ENCODE results near the gene RNF144B.

Gene RNF144B

DNA sequence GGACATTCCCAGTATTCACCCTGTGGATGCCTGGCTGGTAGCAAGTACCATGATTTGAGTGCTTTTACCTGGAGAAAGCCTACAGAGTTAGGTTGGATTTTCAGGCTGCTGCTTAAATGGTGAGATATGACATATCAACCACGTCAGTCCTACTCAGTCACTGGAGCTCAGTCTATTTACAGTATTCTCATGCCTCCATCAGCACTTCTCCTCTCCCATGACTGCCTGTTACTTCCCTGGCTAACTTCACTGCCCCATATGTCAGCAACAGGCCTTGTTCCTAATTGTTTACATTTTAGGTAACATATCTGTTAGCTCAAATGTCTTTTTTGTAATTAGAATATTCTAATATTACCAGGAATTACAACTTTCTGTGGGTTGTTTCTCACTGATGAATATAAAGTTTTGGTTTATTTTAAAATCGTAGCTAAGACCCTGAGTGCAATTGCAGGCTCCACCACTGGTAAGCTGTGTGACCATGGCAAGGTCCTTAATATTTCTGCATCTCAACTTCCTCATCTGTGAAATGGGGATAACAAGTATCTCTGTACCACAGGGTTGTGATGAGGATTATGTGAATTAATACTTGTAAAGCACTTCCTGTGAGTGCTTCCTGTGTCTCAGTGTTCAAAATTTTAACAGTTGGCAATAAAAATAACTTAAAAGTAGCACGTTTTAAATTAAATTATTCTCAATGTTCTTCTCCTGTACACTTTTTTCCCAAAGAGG lies 54.3 kb downstream of the RNF144B start:
- Histone ChIP-seq H3K4me3 (ENCODE audit: low read depth in 1 of 2, low read length in 1 of 2) (no peak overlapping the region), H3K27me3 (no peaks in the 10 kb centered on the region), H3K36me3 (peaks cover 22% of the 10 kb centered on the region), H3K9me3 (no peaks in the 10 kb centered on the region), H3K4me1 (ENCODE audit: control insufficient read depth in 1 of 2, insufficient read depth in 1 of 2, low read depth in 1 of 2, low read length in 1 of 2) (peaks cover 11 to 16% of the 10 kb centered on the region in 2 experiments), H3K27ac (peak overlapping the region; percentile 52)
- TF ChIP-seq, protein P1, sequence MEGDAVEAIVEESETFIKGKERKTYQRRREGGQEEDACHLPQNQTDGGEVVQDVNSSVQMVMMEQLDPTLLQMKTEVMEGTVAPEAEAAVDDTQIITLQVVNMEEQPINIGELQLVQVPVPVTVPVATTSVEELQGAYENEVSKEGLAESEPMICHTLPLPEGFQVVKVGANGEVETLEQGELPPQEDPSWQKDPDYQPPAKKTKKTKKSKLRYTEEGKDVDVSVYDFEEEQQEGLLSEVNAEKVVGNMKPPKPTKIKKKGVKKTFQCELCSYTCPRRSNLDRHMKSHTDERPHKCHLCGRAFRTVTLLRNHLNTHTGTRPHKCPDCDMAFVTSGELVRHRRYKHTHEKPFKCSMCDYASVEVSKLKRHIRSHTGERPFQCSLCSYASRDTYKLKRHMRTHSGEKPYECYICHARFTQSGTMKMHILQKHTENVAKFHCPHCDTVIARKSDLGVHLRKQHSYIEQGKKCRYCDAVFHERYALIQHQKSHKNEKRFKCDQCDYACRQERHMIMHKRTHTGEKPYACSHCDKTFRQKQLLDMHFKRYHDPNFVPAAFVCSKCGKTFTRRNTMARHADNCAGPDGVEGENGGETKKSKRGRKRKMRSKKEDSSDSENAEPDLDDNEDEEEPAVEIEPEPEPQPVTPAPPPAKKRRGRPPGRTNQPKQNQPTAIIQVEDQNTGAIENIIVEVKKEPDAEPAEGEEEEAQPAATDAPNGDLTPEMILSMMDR (IDR thresholded peaks at IDR 0.05), result no peak

DNA sequence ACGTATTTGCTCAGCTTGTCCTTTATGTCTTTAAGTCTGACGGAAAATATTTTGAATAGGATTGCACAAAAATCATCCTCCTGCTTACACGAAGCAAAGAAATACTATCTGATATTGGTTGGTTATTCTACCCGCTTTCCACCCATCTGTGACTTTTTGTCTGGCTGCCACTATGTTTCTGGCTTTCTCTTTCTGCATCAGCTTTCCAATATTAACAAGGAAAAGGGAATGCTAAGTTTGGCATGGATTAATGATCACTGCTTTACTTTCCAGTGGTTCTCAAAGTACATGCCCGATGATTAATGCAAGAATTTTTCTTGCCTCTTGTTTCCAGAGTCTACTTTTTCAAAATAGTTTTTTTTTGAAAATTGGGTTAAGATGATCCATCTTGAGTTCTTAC lies 57.0 kb downstream of the RNF144B start:
- H3K27me3 ChIP-seq, result no peaks in the 10 kb centered on the region
- H3K4me1 ChIP-seq (ENCODE audit: control insufficient read depth in 1 of 2, insufficient read depth in 1 of 2, low read depth in 1 of 2, low read length in 1 of 2), result peaks cover 2 to 6% of the 10 kb centered on the region in 2 experiments
- no peak overlapping the region for H3K27ac ChIP-seq
- H3K36me3 ChIP-seq, result peaks cover 22% of the 10 kb centered on the region
- H3K9me3 ChIP-seq, result no peaks in the 10 kb centered on the region
- H3K4me3 ChIP-seq (ENCODE audit: low read depth in 1 of 2, low read length in 1 of 2), result no peak overlapping the region
- TF ChIP-seq, protein P1 (IDR thresholded peaks at IDR 0.05), result no peak

DNA sequence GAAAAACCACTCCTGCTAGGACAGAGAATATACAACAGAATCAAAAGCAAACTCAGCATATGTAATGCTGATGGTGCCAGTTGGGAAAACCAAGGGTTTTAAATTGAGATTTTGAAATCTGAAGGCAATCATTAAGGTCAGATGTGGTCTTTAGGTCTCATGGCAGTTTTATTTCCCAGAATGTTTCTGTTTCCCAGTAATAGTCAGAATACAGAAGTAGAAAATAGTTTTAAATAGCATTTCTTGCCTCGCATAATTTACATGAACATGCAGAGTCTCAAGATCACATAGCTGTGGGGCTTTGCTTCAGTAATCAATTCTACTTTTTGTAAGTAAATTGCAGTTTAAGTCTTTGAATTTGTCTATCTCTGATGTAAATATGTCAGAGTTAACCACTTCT lies 58.1 kb downstream of the RNF144B start:
- Histone ChIP-seq H3K4me3 (ENCODE audit: low read depth in 1 of 2, low read length in 1 of 2) (no peak overlapping the region), H3K4me1 (ENCODE audit: control insufficient read depth in 1 of 2, insufficient read depth in 1 of 2, low read depth in 1 of 2, low read length in 1 of 2) (peaks cover 0 to 2% of the 10 kb centered on the region in 2 experiments), H3K36me3 (peaks cover 22% of the 10 kb centered on the region), H3K27ac (no peak overlapping the region), H3K9me3 (no peaks in the 10 kb centered on the region), H3K27me3 (no peaks in the 10 kb centered on the region)
- TF ChIP-seq, protein P1 (IDR thresholded peaks at IDR 0.05), result no peak

DNA sequence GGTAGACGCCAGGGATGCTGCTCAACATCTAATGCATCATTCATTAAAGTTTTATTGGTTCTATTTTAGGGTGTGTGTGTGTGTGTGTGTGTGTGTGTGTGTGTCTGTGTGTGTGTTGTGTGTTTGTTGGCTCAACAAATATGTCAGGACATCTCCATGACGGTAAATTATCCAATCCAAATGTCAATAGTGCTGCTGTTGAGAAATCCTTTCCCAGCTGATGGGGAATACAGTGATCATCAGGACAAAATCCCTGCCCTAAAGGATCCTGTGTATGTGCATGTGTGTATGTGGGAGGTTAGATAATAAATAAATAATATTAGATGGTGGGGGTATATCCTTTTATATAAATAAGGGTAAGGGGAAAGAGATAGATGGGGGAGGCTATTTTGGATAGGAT lies 59.6 kb downstream of the RNF144B start:
- H3K9me3 ChIP-seq, result no peaks in the 10 kb centered on the region
- no peak overlapping the region for H3K4me3 ChIP-seq (ENCODE audit: low read depth in 1 of 2, low read length in 1 of 2)
- peaks cover 0 to 2% of the 10 kb centered on the region in 2 experiments for H3K4me1 ChIP-seq (ENCODE audit: control insufficient read depth in 1 of 2, insufficient read depth in 1 of 2, low read depth in 1 of 2, low read length in 1 of 2)
- H3K27me3 ChIP-seq, result no peaks in the 10 kb centered on the region
- TF ChIP-seq, protein P1 (IDR thresholded peaks at IDR 0.05), result no peak
- H3K27ac ChIP-seq, result no peak overlapping the region
- H3K36me3 ChIP-seq, result peaks cover 13% of the 10 kb centered on the region

DNA sequence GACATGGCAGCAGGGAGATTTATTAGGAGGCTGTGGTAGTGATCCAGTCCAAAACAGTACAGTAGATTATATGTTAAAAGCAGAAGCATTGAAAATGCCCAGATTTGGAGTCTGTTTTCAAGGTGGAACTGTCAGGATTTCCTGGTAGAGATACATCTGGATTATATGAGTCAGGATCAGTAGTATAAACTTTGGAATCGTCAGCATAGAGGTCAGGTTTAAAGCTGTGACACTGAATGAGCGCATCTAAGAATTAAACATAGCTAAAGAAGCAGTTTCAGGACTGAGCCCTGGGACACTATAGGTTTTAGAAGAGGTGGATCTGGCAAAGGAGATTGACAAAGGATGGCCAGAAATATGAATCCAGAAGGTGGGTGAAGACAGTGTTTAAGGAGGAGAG lies 60.4 kb downstream of the RNF144B start:
- H3K4me3 ChIP-seq (ENCODE audit: low read depth in 1 of 2, low read length in 1 of 2), result no peak overlapping the region
- peaks cover 7% of the 10 kb centered on the region for H3K36me3 ChIP-seq
- H3K4me1 ChIP-seq (ENCODE audit: control insufficient read depth in 1 of 2, insufficient read depth in 1 of 2, low read depth in 1 of 2, low read length in 1 of 2), result no peaks in the 10 kb centered on the region
- H3K27me3 ChIP-seq, result no peaks in the 10 kb centered on the region
- peak overlapping the region; percentile 4 for H3K27ac ChIP-seq
- TF ChIP-seq, protein P1 (IDR thresholded peaks at IDR 0.05), result no peak
- H3K9me3 ChIP-seq, result no peaks in the 10 kb centered on the region

Data from neutrophil (primary cell).